ENCODE results near the gene CACNA1A.
"Not testable (repeated sequence)": the region's sequence is repeated elsewhere in the genome, so short reads cannot be mapped to it uniquely, and the experiment has no call there.

Gene CACNA1A

DNA sequence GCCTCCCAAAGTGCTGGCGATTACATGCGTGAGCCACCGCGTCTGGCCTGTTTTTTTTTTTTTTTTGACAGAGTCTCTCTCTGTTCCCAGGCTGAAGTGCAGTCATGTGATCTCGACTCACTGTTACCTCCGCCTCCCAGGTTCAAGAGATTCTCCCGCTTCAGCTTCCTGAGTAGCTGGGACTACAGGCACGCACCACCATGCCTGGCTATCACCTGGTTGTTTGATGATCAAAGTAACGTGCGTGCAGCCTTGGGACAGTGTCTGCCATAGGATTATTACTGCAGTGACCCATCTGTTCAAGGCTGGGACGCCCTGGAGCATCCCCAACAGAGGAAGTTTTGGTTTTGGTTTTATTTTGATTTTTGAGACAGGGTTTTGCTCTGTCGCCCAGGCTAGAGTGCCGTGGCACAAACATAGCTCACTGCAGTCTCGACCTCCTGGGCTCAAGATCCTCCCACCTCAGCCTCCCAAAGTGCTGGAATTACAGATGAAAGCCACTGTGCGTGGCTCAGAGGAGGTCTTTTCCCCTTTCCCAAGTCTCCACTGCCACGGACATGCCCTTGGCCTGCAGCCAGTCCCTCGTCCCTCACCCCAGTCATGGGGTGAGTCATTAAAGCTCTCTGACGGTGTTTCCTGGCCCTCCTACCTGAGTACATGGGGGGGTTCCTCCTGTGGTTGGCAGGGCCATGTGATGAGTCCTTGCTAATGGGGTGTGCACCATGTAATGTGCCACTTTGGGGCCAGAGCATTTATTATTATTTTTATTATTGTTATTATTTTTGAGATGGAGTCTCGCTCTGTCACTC, 290.5 kb downstream of the CACNA1A start:
- peak overlapping the region; percentile 72 for H3K4me3 Mint-ChIP-seq
- peaks cover 24% of the 10 kb centered on the region for H3K4me1 Mint-ChIP-seq (ENCODE audit: low read depth)
- H3K27ac Mint-ChIP-seq, result peak overlapping the region; percentile 75
- H3K9me3 Mint-ChIP-seq (ENCODE audit: low read depth), result no peaks in the 10 kb centered on the region
- H3K36me3 Mint-ChIP-seq, result no peaks in the 10 kb centered on the region
- H3K27me3 Mint-ChIP-seq, result no peaks in the 10 kb centered on the region

DNA sequence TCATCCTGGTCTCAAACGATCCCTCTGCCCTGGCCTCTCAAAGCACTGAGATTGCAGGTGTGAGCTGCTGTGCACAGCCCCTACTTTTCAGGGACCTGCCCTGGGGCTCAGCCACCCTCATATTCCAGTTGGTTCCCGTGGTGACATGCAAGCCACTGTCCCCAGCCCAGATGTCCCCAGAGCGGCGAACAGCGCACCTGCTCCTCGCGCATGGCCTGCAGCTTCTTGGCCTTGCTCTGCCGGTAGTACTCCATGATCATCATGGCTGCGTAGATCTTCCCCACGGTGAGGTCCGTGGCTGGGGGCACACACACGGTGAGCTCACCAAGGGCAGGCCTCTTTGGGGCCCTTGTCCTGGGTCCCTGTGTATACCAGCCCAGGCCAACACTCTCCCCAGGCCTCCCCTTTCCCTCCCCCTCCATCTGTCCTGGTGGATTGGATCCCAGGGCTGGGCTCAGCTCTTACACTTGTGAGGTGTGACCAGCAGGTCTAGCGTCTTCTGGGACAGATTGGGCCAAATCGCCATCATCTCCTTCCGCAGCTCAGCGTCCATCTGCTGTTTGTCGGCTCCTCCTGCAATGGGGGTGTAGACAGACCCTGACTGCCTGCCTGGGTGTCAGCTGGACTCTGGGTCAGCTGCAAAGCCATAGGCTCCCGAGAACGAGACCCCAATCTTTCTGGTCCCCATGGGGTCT, 292.1 kb downstream of the CACNA1A start:
- peaks cover 25% of the 10 kb centered on the region for H3K4me1 Mint-ChIP-seq (ENCODE audit: low read depth)
- no peaks in the 10 kb centered on the region for H3K27me3 Mint-ChIP-seq
- no peak overlapping the region for H3K27ac Mint-ChIP-seq

DNA sequence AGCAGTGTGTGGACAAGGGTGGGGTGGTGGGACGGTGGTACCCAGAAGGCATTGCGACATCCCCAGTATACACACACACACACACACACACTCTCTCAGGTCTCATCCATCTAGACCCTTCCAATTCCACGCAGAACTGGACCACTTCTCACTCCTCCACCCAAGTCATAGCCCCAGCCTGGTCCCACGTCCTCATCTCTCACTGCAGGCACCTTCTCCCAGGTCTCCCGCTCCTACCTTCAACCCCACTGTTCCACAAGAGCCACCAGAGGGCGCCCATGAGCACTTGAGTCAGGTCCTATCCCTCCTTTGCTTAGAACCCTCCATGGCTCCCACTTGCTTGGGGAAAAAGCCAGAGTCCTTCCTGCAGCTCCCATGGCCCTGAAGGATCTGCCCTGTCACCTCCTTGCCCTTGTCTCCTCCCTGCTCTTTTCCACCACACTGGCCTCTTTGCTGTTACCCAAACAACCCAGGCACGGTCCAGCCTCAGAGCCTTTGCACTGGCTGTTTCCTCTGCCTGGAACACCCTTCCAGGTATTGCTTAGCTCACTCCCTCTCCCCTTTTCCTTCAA, 293.4 kb downstream of the CACNA1A start:
- Mint-ChIP-seq H3K4me1 (ENCODE audit: low read depth) (peaks cover 30% of the 10 kb centered on the region), H3K36me3 (no peaks in the 10 kb centered on the region), H3K27me3 (no peaks in the 10 kb centered on the region), H3K9me3 (ENCODE audit: low read depth) (no peaks in the 10 kb centered on the region), H3K27ac (peak overlapping the region; percentile 51), H3K4me3 (no peak overlapping the region)

More for the DNA sequence above, 292.1 kb downstream of the CACNA1A start:
- no peaks in the 10 kb centered on the region for H3K36me3 Mint-ChIP-seq
- H3K4me3 Mint-ChIP-seq, result no peak overlapping the region
- no peaks in the 10 kb centered on the region for H3K9me3 Mint-ChIP-seq (ENCODE audit: low read depth)

DNA sequence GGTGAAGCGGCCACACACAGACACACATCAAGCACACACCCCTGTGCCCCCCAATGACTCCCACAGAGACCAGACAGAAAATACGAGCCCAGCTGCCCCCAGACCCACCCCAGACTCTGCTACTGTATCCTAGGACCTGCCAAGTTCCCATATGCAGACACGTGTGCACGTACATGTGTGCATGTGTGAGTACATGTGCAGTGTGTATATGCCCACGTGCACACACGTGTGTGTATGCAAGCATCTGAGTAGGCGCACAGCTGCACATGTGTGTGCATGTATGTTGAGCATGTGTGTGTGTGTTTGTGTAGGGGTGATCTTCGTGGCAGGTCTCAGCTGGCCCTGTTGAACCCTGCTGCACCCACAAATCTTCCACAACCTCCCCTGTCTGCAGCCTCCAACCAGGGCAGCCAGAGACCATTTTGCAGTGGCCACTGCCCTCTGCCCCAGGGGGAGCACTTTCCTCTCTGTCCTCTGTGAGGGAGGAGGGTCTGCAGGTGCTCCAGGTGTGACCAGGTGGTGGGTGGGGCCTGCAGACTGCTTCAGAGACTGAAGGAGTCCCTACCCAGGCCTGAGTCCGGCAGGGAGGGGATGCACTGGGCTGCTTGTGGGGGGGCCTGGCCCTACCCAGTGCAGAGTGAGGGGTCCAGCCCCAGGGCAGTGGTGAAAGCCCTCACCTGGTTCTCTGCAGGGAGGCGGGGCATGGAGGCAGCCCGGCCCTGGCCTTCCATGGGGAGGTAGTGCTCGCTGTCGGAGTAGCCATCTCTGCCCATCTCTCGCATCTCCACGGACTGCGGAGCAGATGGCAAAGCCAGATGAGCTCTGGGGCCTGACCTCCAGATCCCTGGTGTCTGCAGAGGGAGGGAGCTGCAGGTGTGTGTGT, 294.6 kb downstream of the CACNA1A start:
- Mint-ChIP-seq H3K36me3 (no peaks in the 10 kb centered on the region), H3K4me1 (ENCODE audit: low read depth) (peaks cover 26% of the 10 kb centered on the region), H3K4me3 (no peak overlapping the region), H3K27me3 (no peaks in the 10 kb centered on the region), H3K9me3 (ENCODE audit: low read depth) (no peaks in the 10 kb centered on the region), H3K27ac (no peak overlapping the region)

DNA sequence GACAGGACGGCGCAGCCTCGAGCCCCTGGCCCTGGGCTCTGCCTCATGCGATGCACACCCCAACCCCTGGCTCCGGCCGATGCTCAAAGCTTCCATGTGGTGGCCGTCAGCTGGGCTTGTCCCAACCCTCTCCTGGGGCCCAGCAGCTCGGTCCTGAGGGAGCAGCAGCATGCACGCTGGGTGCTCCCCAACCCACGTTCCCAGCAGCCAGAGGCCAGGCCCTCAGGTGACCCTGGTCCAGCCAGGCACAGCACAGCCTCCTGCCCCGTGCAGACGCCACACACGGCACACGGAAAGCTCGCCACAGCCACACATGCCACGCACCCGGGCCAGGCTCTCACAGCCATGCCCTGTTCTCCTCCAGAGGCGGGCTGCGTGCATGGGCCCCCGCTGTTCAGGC, 295.3 kb downstream of the CACNA1A start:
- H3K36me3 Mint-ChIP-seq, result no peaks in the 10 kb centered on the region
- H3K4me3 Mint-ChIP-seq, result no peak overlapping the region
- peak overlapping the region; percentile 28 for H3K27ac Mint-ChIP-seq
- peaks cover 25% of the 10 kb centered on the region for H3K4me1 Mint-ChIP-seq (ENCODE audit: low read depth)
- H3K27me3 Mint-ChIP-seq, result no peaks in the 10 kb centered on the region
- H3K9me3 Mint-ChIP-seq (ENCODE audit: low read depth), result no peaks in the 10 kb centered on the region

DNA sequence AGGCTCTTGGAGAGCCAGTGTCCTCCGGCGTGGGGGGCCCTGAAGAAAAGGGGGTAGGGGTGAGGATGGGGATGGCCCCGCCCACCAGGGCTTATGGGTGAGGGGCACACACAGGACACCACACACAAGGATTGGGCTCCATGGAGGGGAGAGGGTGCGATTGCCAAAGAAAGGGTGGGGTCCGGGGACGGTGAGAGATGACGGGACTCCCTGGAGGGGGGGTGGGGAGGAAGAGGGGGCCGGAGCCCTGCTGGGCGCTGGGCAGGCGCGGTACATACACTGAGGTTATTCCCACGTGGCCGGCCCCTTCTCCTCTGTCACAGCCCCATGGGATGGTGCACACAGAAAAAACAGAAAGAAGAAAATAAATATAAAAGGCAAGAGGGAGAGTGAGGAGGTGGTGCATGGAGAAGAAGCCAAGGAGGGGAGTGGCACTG, 295.9 kb downstream of the CACNA1A start:
- Mint-ChIP-seq H3K27ac (peak overlapping the region; percentile 34), H3K4me3 (no peak overlapping the region), H3K36me3 (no peaks in the 10 kb centered on the region), H3K4me1 (ENCODE audit: low read depth) (peaks cover 19% of the 10 kb centered on the region), H3K27me3 (no peaks in the 10 kb centered on the region), H3K9me3 (ENCODE audit: low read depth) (no peaks in the 10 kb centered on the region)

DNA sequence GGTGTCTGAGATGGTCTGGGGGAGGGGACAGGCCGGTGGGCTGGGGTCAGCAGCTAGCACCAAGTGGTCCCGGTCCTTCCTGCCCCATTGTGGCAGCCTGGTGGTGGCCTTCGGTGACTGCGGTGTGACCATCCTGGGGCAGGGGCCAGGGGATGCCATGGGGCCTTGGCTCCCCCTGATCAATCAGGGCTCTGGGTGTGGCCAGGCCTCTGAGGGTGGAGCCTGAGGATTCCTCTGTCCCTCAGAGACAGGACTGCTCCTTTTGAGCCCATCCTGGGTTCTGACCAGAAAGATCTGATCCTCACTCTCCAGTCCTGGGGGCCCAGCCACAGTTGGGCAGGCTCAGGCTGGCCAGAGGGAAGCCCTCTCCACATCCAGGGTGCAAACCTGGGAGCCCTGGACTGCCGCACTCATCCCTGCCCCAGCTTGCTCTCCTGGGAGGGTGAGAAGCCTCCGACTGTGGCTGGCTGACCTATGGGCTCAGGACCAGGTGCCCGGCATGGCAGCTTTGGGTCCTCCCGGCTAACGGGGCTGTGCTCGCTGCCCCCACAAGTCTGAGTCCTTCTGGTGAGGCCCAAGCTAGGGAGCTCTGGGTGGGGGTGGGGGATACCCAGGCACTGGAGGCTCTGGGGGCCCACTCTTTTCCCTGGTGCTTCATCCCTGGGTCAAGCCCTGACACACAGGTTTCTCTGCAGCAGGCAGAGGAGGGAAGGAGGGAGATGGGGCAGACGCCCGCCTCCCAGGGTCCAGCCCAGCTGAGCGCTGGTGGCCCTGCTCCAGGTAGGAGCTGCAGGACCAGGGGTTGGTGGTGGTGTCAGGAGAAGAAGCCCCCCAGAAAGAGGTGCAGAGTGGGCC, 296.6 kb downstream of the CACNA1A start:
- H3K4me3 Mint-ChIP-seq, result peak overlapping the region; percentile 38
- H3K36me3 Mint-ChIP-seq, result no peaks in the 10 kb centered on the region
- no peaks in the 10 kb centered on the region for H3K9me3 Mint-ChIP-seq (ENCODE audit: low read depth)
- H3K27me3 Mint-ChIP-seq, result no peaks in the 10 kb centered on the region
- peaks cover 19% of the 10 kb centered on the region for H3K4me1 Mint-ChIP-seq (ENCODE audit: low read depth)
- peak overlapping the region; percentile 61 for H3K27ac Mint-ChIP-seq

DNA sequence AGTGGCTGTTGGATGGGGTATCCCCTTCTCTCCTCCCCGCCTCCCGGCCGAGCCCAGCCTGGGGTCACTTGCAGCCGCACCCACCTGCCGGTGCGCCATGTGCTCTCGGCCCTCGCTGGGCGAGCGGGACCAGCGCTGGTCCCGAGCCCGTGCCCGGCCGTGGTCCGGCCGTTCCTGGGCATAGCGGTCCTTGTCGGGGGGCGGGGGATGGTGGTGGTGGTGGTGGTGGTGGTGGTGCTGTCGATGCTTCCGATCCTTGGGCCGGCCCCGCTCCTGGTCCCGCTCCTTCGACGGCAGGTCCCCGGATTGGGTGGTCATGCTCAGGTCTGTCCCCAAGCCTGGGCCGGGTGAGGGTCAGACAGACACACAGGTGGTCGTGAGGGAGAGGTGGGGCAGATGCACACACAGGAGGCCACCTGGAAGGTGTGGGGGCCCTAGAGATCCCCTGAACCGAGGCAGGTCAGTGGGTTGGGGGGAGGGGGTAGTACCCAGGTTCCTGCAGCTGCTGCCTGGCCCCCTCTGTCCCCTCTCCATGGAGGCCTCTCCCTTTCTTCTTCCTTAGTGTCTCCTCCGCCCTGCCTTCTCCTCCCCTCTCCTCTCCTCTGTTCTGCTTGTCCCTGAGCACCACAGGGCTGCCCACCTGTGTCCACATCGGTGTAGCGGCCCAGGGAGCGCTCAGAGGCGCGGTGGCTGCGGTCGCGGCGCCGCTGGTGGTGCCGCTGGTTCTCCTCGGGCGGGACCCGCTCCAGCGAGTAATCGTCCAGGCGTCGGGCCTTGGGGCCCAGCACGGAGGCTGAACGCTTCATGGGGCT, 297.4 kb downstream of the CACNA1A start:
- Mint-ChIP-seq H3K4me1 (ENCODE audit: low read depth) (peaks cover 19% of the 10 kb centered on the region), H3K9me3 (ENCODE audit: low read depth) (no peaks in the 10 kb centered on the region), H3K4me3 (peak overlapping the region; percentile 53)

DNA sequence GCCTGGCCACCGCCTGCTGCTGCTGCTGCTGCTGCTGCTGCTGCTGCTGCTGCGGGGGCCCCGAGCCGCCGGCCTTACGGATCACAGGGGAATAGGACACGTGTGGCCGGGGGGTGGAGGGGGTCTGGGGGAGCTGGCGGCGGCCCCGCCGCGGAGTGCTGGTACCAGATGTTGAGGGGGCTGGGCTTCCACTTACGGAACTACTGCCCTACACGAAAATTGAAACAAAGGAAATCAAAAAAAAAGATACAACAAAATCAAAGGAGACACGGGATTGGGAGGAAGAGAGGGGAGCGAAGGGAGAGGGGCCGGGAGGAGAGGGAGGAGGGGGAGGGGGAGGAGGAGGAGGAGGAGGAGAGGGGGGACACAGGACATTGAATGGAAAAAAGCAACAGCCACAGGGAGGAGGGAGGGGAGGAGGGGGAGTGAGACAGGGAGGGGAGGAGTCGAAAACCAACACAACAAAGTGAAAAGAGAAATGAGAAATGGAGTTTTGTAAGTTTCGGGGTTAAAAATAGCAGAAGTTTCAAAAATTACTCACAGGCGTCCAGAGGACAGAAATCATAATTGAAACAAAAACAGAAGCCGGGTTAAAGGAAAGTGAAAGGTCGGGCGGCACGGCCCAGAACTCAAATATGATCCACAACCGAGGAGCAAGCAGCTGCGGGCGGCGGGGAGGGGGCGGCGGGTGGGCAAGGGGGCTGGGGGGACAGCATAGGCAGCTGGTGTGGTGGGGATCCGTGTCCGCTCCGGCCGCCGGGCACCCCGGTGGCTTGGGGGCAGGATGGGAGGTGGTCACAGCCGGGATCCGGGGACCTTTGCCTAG, 298.2 kb downstream of the CACNA1A start:
- Mint-ChIP-seq H3K36me3 (no peaks in the 10 kb centered on the region), H3K4me3 (peak overlapping the region; percentile 85), H3K27me3 (no peaks in the 10 kb centered on the region), H3K4me1 (ENCODE audit: low read depth) (peaks cover 17% of the 10 kb centered on the region), H3K9me3 (ENCODE audit: low read depth) (no peaks in the 10 kb centered on the region), H3K27ac (peak overlapping the region; percentile 93)

More for the DNA sequence above, 297.4 kb downstream of the CACNA1A start:
- no peaks in the 10 kb centered on the region for H3K27me3 Mint-ChIP-seq
- H3K36me3 Mint-ChIP-seq, result no peaks in the 10 kb centered on the region
- H3K27ac Mint-ChIP-seq, result peak overlapping the region; percentile 61

DNA sequence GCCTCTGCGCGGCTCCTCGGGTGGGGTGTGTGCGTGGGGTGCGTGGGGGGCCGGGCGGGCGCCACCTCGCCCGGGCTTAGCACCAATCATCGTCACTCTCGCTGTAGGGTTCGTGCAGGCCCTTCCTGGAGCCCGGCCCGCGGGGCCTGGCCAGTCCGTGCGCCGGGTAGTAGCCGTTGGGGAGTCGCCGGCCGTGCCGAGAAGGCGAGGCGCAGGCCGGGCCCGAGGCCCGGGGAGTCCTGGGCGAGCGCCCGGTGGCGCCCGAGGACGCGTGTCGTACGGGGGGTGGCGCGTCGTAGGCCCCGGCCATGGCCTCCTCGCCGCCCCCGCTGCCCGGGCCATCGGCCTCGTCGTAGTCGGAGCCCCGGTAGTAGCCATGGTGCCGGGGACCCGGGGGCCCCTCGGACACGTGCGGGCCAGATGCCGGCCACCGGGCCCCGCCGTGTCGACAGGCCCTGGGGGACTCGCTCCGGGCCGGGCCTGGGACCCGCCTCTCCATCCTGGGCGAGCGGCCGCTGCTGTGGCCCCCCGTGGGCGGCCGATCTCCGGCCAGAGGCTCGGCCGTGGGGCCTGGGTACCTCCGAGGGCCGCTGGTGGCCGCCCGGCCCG, 298.9 kb downstream of the CACNA1A start:
- no peak overlapping the region for H3K27ac Mint-ChIP-seq
- H3K4me3 Mint-ChIP-seq, result no peak overlapping the region
- no peaks in the 10 kb centered on the region for H3K9me3 Mint-ChIP-seq (ENCODE audit: low read depth)
- H3K36me3 Mint-ChIP-seq, result no peaks in the 10 kb centered on the region
- H3K27me3 Mint-ChIP-seq, result no peaks in the 10 kb centered on the region
- H3K4me1 Mint-ChIP-seq (ENCODE audit: low read depth), result peaks cover 13% of the 10 kb centered on the region

DNA sequence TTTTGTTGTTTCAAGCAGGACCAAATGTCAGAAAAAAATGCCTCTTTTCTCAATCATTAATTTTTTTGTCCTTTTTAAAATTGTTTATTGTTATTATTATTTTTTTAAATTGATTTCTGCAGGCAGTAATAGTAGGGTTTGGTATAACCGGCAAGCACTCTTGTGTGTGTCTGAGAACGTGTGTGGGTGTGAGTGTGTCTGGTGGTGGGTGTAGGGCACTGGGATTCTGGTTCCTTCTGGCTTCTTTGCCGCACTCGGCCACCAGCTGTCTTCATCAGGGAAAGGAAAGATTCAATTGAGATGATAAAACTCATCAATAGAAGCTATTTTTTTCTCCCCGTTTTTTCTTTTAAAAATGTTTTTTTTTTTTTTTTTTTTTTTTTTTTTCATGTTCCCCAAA, 299.7 kb downstream of the CACNA1A start:
- H3K4me1 Mint-ChIP-seq (ENCODE audit: low read depth), result peaks cover 13% of the 10 kb centered on the region
- H3K9me3 Mint-ChIP-seq (ENCODE audit: low read depth), result no peaks in the 10 kb centered on the region
- no peaks in the 10 kb centered on the region for H3K27me3 Mint-ChIP-seq
- no peaks in the 10 kb centered on the region for H3K36me3 Mint-ChIP-seq
- H3K4me3 Mint-ChIP-seq, result peak overlapping the region; percentile 72
- peak overlapping the region; percentile 84 for H3K27ac Mint-ChIP-seq

DNA sequence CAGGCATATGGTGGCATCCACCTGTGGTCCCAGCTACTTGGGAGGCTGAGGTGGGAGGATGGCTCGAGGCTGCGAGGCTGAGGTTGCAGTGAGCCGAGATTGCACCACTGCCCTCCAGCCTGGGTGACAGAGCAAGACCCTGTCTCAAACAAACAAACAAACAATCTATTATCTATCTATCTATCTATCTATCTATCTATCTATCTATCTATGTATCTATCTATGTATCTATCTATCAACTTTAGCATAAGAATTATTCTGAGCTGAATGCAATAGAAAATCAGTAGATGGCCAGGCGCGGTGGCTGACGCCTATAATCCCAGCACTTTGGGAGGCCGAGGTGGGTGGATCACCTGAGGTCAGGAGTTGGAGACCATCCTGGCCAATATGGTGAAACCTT, 304.2 kb downstream of the CACNA1A start:
- not testable (repeated sequence) for H3K4me1 Mint-ChIP-seq (ENCODE audit: low read depth); H3K9me3 Mint-ChIP-seq (ENCODE audit: low read depth); H3K27ac Mint-ChIP-seq; H3K36me3 Mint-ChIP-seq; H3K4me3 Mint-ChIP-seq; H3K27me3 Mint-ChIP-seq
